Muscle of arm (tissue), 14 donors: ENCODE results near the gene LIN7A. TPM values are rescaled to one million over a fixed set of nuclear protein-coding genes. Genes with fewer than 3 reads are reported as not detected.

ENCODE experiments used
- DNase-seq: peaks from one replicate; pipeline ENCODE4 v3.0.0-alpha.2; 2013
- long read RNA-seq, 11 donors: transcript quantifications; one replicate each; lab custom pipeline, GENCODE V29; 2026
- polyA plus RNA-seq, 12 donors: library from polyadenylated mRNA; unstranded; fragments of 120-200 nt; gene quantifications; one replicate each; pipeline ENCODE4 v1.2.1, GENCODE V29; 2013; ENCODE audit not compliant: insufficient read length in 12 of 12

Gene LIN7A, protein sequence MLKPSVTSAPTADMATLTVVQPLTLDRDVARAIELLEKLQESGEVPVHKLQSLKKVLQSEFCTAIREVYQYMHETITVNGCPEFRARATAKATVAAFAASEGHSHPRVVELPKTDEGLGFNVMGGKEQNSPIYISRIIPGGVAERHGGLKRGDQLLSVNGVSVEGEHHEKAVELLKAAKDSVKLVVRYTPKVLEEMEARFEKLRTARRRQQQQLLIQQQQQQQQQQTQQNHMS
- polyA plus RNA-seq, result 1 to 10 TPM in 11 of 12 donors, not detected in 1; 2.3 to 9.1 (median 3.3) TPM
- long read RNA-seq, donor 1, full-length matches to known transcripts, result 5 of 5 reads
- long read RNA-seq, donor 1, partial matches to known transcripts, result 0 of 5 reads
- long read RNA-seq, donor 1, other reads (novel, unspliced or antisense), result 0 of 5 reads
- long read RNA-seq, donor 2, full-length matches to known transcripts, result 3 of 3 reads
- long read RNA-seq, donor 2, partial matches to known transcripts, result 0 of 3 reads
- long read RNA-seq, donor 2, other reads (novel, unspliced or antisense), result 0 of 3 reads
- long read RNA-seq, donor 3, full-length matches to known transcripts, result 2 of 2 reads
- long read RNA-seq, donor 3, partial matches to known transcripts, result 0 of 2 reads
- long read RNA-seq, donor 3, other reads (novel, unspliced or antisense), result 0 of 2 reads
- long read RNA-seq, donor 4, full-length matches to known transcripts, result 2 of 2 reads
- long read RNA-seq, donor 4, partial matches to known transcripts, result 0 of 2 reads
- long read RNA-seq, donor 4, other reads (novel, unspliced or antisense), result 0 of 2 reads
- long read RNA-seq, donor 5, result 0 reads
- long read RNA-seq, donor 6, result 0 reads
- long read RNA-seq, donor 7, full-length matches to known transcripts, result 2 of 2 reads
- long read RNA-seq, donor 7, partial matches to known transcripts, result 0 of 2 reads
- long read RNA-seq, donor 7, other reads (novel, unspliced or antisense), result 0 of 2 reads
- long read RNA-seq, donor 8, result 0 reads
- long read RNA-seq, donor 9, result 0 reads
- long read RNA-seq, donor 10, result 0 reads
- long read RNA-seq, donor 11, full-length matches to known transcripts, result 1 of 1 reads
- long read RNA-seq, donor 11, partial matches to known transcripts, result 0 of 1 reads
- long read RNA-seq, donor 11, other reads (novel, unspliced or antisense), result 0 of 1 reads

DNA sequence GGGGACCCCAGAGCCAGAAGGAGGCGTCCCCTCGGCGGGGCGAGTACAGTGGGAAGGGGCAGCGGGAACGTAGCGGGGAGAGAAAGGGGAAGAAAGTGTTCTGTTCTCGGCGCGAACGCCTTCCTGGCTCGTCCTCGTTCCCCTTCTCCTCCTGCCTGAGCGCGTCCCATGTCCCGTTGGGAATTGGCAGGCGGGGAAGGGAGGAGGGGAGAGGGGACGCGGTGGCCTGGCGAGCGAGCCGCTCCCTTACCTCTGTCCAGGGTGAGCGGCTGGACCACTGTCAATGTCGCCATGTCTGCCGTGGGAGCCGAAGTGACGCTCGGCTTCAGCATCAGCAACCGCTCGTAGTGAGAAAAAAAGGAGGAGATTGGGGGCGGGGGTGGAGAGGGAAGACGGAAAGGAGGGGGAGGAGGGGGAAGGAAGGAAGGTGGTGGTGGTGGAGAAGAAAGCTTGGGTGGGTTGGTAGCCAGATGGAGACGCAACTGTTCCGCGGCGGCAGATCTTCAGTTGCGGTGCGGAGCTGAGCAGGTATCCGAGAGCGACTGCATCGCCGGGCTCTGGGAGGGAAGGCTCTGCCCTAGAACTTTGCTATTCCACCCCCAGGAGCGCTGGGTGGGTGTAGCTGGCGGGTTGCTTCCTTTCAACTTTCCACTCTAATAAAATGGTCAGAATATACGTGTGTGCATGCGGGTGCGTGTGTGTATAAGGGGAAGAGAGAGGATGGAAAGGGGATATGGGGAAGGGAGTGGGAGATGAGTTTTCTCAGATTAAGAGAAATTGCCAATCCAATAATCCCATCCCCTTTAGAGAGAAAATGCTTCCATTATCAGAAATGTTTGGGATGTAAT lies at the start of gene LIN7A:
Gene LIN7A, minus strand, starts transcription at position 544 of the 848 bp plus-strand sequence. Its CDS starts 212 bp downstream, at position 332.
- DNase-seq, result peak; percentile 39

- no peak for DNase-seq
Observed at GRCh38 chr12:80986224-80986623, 48.5 kb upstream of the LIN7A start.

DNA sequence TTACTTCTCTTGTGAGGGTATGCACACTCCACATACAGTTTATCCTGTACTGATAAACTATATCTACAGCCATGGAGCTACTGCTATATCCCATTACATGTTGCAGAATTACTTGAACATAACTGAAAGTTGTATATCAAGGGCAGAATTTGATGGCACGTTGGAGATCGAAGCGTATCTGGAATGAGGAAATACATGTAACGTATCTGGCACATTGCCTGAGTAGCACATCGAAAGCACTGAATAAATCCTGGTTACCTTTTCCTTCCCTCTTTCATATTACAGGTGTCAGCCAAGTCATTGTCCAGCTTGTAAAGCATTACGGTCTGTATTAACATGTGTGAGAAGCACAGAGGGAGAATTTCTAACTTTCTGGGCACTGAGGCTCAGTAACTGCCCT lies 42.1 kb upstream of the LIN7A start:
- no peak for DNase-seq

GRCh38 chr12:80979251-80979650 lies 41.5 kb upstream of the LIN7A start:
- no peak for DNase-seq

- no peak for DNase-seq
Observed at GRCh38 chr12:80977346-80977745, 39.6 kb upstream of the LIN7A start.

DNA sequence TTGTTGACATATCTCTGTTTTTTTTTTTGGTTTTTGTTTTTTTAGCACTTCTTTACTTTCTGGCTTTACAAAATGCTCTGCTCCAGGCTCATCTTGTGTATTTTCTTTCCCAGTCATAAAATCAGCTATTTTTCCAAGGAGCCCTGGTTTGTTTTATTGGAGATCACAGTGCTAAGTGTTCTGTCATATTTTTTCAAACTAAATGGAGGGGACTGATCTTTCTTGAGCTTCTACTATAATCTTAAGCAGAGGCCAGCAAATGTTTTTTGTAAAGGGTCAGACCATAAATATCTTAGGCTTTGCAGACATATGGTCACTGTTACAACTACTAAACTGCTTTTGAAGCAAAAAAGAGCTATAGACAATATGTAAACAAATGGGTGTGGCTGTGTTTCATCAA lies 30.6 kb upstream of the LIN7A start:
- DNase-seq, result no peak

DNA sequence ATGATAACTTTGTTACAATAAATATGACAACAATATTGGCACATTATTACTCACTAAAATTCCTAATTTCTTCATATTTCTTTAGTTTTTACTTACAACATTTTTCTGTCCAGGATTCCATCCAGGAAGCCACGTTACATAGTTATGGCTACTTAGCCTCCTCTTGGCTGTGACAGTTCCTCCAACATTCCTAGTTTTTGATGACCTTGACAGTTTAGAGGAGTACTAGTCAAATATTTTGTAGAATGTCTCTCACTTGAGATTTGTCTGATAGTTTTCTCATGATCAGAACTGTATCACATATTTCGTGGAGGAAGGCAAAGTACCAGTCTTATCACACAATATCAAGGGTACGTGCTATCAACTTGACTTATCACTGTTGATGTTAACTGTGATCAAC lies 29.8 kb upstream of the LIN7A start:
- DNase-seq, result no peak

DNA sequence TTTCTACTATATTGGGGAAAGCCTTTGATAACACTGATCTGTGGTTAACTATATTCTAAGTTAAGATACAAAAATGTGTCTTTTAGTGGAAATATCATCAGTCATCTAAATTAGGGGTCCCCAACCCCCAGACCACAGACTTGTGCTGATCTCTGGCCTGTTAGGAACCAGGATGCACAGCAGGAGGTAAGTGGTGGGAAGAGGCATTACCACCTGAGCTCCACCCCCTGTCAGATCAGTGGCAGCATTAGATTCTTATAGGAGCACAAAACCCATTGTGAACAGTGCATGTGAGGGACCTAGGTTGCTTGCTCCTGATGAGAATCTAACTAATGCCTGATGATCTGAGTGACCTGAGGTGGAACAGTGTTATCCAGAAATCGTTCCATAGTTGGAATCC lies 28.3 kb upstream of the LIN7A start:
- DNase-seq, result no peak

GRCh38 chr12:80958162-80958561 lies 20.4 kb upstream of the LIN7A start:
- no peak for DNase-seq

- no peak for DNase-seq
Observed at GRCh38 chr12:80954857-80955520, 17.3 kb upstream of the LIN7A start.

DNA sequence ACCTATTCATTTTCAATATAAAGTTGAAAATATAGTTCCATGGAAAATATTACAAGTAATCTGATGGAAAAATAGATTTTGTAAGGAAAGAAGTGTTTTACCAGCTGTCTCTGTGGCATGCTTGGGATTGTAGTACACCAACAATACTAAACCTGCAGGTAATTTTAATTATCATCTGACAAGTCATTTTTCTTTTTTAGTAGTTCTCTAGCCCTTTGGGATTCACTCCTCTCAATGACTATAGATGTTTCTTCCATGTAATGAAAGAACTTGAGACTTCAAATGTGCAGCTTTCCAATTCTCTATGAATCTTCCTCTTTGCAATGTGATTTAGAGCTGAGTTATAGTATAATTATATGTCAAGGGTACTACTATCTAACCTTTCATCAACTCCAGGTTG lies 14.7 kb upstream of the LIN7A start:
- no peak for DNase-seq

GRCh38 chr12:80946591-80946990 lies 8.9 kb upstream of the LIN7A start:
- no peak for DNase-seq

DNA sequence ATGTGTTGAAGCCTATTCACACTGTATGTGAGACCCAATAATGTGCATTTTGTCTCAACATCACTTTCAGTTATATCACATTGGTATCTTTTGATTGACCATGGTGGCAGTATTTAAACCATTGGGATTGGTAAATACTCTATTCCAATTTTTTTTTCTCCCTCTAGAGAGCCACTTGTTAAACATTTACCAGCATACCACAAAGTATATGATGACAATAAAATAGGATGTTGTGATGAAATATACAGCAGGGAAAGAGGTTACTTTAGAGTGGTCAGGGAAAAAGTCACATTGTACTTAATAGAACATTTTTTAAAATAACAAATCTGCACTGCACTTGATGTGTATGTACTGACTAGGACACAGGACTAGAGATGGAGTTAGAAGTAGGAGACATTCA lies 5.6 kb upstream of the LIN7A start:
- no peak for DNase-seq

DNA sequence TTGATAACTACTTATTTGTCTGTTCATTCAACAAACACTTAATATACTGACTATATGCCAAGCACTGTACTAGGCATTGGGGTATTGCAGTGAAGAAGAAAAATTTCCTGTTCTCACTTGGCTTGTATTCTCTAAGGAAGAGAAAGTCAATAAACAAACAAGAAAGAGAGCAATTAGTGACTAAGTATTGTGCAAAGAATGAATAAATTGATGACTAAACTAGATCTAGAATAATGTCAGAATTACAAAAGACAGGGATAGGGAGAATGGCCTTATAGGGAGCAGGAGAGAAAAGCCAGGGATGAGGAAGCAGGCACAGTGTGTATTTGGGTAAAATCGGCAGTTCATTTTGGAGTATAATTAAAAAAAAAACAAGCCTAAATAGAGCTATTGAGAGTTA lies 4.2 kb upstream of the LIN7A start:
- no peak for DNase-seq

DNA sequence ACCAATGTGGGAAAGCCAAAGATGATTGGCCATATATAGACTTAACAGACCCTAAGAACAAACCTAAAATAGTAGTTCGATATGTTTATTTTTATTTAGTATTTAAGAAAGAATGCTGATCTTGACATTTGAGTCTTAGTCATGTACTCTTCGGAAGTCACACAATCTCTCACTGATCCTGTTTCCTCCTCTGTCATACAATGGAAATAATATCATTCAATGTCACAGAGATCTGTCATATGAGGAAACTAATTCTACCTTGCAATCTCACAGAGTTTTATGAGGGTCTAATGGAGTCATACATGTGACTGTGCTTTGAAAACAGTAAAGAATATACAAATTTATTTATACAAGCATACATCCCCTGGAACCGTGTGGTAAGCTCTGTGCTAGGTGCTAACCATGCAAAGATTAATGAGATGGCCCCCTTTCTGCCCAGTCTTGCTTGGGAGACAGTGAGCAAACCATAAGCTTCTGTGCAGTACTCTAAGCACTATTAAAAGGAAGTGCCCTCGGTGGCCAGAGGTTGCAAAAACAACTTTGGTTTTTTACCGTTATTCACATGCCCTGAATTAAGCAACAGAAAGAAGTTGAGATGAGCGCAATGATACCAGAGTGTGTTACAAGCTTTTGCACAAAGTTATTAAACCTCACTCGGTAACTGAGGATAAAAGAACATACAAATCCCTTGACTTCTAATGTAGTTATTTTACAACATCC lies 1.7 kb upstream of the LIN7A start:
- DNase-seq, result no peak

DNA sequence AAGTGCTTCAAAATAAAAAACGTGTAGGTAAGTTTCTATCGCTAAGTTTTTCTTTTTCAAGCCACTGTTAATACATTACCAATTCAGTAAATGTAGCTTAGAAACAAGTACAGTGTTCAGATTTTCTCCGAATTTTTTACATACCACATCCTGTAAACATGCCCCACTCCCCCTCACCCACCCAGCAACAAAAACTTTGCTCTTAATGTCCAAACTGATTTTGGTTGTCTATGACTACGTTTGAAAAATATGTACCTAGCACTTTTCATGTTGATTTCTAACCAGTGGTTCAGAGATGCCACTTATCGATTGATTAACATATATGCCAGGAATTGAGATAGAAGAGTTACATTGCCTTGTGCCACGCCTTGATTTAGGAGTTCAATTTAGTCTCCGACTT lies 663 bp upstream of the LIN7A start:
- DNase-seq, result no peak

- DNase-seq, result peak; percentile 44
Observed at GRCh38 chr12:80936642-80937390, 918 bp downstream of the LIN7A start.

DNA sequence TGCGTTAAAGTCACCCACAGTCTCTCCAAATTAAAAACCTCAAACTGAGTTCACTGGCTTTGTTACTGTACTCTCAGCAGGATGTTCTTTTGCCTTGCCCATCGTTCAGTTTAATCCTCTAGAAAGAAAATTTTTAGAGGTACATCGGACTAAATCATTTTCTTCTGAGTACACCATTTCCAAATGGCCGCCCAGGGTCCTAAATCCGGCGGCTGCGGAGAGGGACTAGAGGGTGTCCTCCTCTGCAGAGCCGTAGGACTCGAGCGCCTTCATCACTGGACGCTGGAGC lies 1.4 kb downstream of the LIN7A start:
- DNase-seq, result no peak

DNA sequence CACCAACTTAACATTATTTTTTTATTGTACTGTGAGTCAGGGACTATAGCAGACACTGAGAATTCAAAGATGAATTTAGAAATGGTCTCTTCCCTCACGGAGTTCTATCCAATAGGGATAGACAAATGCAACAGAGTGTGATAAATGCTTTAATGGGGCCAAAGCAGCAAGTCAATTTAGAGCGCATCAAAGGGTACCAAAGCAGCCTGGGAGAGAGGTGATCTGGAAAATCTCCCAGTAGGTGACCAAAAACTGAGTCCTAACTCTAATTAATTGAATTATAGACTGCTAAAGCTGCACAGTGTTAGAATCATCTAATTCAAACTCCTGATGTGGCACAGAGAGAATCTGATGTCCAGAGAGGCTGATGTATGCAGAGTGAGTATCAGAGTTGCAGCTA lies 2.6 kb downstream of the LIN7A start:
- no peak for DNase-seq

- no peak for DNase-seq
Observed at GRCh38 chr12:80925983-80926382, 11.8 kb downstream of the LIN7A start.
